ENCODE measurements around the gene ADCYAP1.
"Not testable (repeated sequence)": the region's sequence is repeated elsewhere in the genome, so short reads cannot be mapped to it uniquely, and the experiment has no call there.

DNA sequence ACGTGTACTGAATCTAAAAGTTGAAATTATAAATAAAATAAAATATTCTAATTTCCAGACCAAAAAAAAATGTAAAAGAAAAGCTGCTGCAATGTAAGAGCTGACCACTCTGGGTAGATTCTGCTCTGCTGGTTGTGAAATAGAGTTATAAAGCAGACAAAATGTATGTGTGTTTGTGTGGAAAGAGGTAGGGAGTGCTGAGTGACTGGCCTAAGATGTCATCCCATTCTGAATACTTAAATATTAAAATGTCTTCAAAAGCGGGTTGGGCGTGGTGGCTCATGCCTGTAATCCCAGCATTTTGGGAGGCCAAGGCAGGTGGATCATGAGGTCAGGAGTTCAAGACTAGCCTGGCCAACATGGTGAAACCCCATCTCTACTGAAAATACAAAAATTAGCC lies 31.2 kb upstream of the ADCYAP1 start:
- TF ChIP-seq, protein P1, sequence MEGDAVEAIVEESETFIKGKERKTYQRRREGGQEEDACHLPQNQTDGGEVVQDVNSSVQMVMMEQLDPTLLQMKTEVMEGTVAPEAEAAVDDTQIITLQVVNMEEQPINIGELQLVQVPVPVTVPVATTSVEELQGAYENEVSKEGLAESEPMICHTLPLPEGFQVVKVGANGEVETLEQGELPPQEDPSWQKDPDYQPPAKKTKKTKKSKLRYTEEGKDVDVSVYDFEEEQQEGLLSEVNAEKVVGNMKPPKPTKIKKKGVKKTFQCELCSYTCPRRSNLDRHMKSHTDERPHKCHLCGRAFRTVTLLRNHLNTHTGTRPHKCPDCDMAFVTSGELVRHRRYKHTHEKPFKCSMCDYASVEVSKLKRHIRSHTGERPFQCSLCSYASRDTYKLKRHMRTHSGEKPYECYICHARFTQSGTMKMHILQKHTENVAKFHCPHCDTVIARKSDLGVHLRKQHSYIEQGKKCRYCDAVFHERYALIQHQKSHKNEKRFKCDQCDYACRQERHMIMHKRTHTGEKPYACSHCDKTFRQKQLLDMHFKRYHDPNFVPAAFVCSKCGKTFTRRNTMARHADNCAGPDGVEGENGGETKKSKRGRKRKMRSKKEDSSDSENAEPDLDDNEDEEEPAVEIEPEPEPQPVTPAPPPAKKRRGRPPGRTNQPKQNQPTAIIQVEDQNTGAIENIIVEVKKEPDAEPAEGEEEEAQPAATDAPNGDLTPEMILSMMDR (IDR thresholded peaks at IDR 0.05; ENCODE audit: low read length) = not testable (repeated sequence)
- TF ChIP-seq EZH2 (IDR thresholded peaks at IDR 0.05; ENCODE audit: borderline replicate concordance, low read length) = not testable (repeated sequence)
